Keratinocyte (primary cell): ENCODE data around the gene EFCAB6. TPM values are rescaled to one million over a fixed set of nuclear protein-coding genes. Genes with fewer than 3 reads are reported as not detected.

Source experiments
- DNase-seq: peaks from one replicate; pipeline ENCODE4 v3.0.0-alpha.2; 2011; ENCODE audit warnings: low read depth, missing footprints, low spot score
- FAIRE-seq: peaks from 2 replicates; lab custom pipeline; 2011; peaks lifted over from hg19 to GRCh38; lab: Jason Lieb, UNC
- H2AFZ ChIP-seq: 2 replicates; pipeline ENCODE4 v1.6.0; 2012; ENCODE audit warnings: low read length, control low read depth, inconsistent platforms; ENCODE audit not compliant: control insufficient read depth
- H3K27ac ChIP-seq: 2 replicates; pipeline ENCODE4 v1.5.1; 2011; ENCODE audit warnings: low read length; ENCODE audit not compliant: control insufficient read depth, insufficient read depth
- H3K27me3 ChIP-seq: 3 replicates; pipeline ENCODE4 v1.6.0; 2011; ENCODE audit warnings: low read length; ENCODE audit not compliant: control insufficient read depth, insufficient read depth; ENCODE audit errors: extremely low read depth
- H3K36me3 ChIP-seq, 2 experiments: 2 replicates in 1 of 2; 3 replicates in 1 of 2; pipeline ENCODE4 v1.5.1; 2011; ENCODE audit warnings: low read length in 2 of 2, mild to moderate bottlenecking in 1 of 2; ENCODE audit not compliant: control insufficient read depth in 2 of 2, insufficient read depth in 2 of 2; ENCODE audit errors: extremely low read depth in 1 of 2
- H3K4me1 ChIP-seq: 3 replicates; pipeline ENCODE4 v1.5.1; 2011; ENCODE audit warnings: low read length; ENCODE audit not compliant: control insufficient read depth, insufficient read depth; ENCODE audit errors: extremely low read depth
- H3K4me2 ChIP-seq: 3 replicates; pipeline ENCODE4 v1.6.0; 2011; ENCODE audit warnings: low read depth, low read length; ENCODE audit not compliant: control insufficient read depth, insufficient read depth; ENCODE audit errors: extremely low read depth
- H3K4me3 ChIP-seq, 3 experiments: fragments of 200-600 bp in 1 of 3; sonication (generic) in 1 of 3; 2 replicates in 2 of 3; 3 replicates in 1 of 3; pipeline ENCODE4 v1.5.1; 2011 to 2016; ENCODE audit warnings: low read length in 3 of 3, mild to moderate bottlenecking in 3 of 3, control low read depth in 2 of 3, inconsistent platforms in 1 of 3, low read depth in 1 of 3, mixed read lengths in 1 of 3, mixed run types in 1 of 3, moderate library complexity in 1 of 3; ENCODE audit not compliant: control insufficient read depth in 2 of 3, insufficient read depth in 2 of 3; ENCODE audit errors: extremely low read depth in 1 of 3
- H3K79me2 ChIP-seq: 2 replicates; pipeline ENCODE4 v1.6.0; 2012; ENCODE audit warnings: low read length; ENCODE audit not compliant: control insufficient read depth, insufficient read depth
- H3K9ac ChIP-seq: 3 replicates; pipeline ENCODE4 v1.6.0; 2011; ENCODE audit warnings: low read length; ENCODE audit not compliant: control insufficient read depth, insufficient read depth; ENCODE audit errors: extremely low read depth
- H3K9me1 ChIP-seq: 3 replicates; pipeline ENCODE4 v1.6.0; 2011; ENCODE audit warnings: low read length; ENCODE audit not compliant: control insufficient read depth, insufficient read depth; ENCODE audit errors: extremely low read depth
- H3K9me3 ChIP-seq: 2 replicates; pipeline ENCODE4 v1.5.1; 2012; ENCODE audit warnings: low read depth, low read length; ENCODE audit not compliant: control insufficient read depth
- H4K20me1 ChIP-seq: 3 replicates; pipeline ENCODE4 v1.6.0; 2011; ENCODE audit warnings: low read length; ENCODE audit not compliant: control insufficient read depth, insufficient read depth; ENCODE audit errors: extremely low read depth
- EZH2 ChIP-seq: IDR thresholded peaks from one replicate; pipeline ENCODE4 v1.6.1; 2012; ENCODE audit warnings: inconsistent platforms, mild to moderate bottlenecking, low read length, moderate library complexity
- dilution Hi-C: fragments of 300-500 bp; cut with MboI; formaldehyde crosslinking; loops from one replicate; pipeline ENCODE4 v1.7.0; 2020; ENCODE audit warnings: low sequenced_read_pairs; ENCODE audit not compliant: extremely low pct_ligation_motif_present
- polyA plus RNA-seq, 5 experiments: library from polyadenylated mRNA; depleted of rRNA in 3 of 5; stranded (reverse) in 3 of 5; stranded (forward) in 1 of 5; unstranded in 1 of 5; fragments of >200 nt; gene quantifications; 1 replicate in 1 of 5; 2 replicates in 3 of 5; 3 replicates in 1 of 5; pipeline versions ENCODE4 v1.2.1 to v1.2.3, GENCODE V29; 2011 to 2012; ENCODE audit warnings: missing spikeins in 2 of 5, low read depth in 1 of 5, low replicate concordance in 1 of 5
- TF ChIP-seq, protein P1 (sequence below), 3 experiments: IDR thresholded peaks in 1 of 3; conservative IDR thresholded peaks in 1 of 3; optimal IDR thresholded peaks in 1 of 3; 2 replicates in 2 of 3; 3 replicates in 1 of 3; pipeline versions ENCODE3 to v1.5.1; 2011; ENCODE audit warnings: low read length in 3 of 3, mild to moderate bottlenecking in 3 of 3, moderate library complexity in 2 of 3, control low read depth in 1 of 3, inconsistent platforms in 1 of 3; ENCODE audit not compliant: insufficient read depth in 2 of 3; ENCODE audit errors: extremely low read depth in 1 of 3

Gene EFCAB6
- polyA plus RNA-seq, 1 donor (not counting 4 experiments of a cell fraction or from before 2014, with no cell fraction given) = 0.18 TPM

DNA sequence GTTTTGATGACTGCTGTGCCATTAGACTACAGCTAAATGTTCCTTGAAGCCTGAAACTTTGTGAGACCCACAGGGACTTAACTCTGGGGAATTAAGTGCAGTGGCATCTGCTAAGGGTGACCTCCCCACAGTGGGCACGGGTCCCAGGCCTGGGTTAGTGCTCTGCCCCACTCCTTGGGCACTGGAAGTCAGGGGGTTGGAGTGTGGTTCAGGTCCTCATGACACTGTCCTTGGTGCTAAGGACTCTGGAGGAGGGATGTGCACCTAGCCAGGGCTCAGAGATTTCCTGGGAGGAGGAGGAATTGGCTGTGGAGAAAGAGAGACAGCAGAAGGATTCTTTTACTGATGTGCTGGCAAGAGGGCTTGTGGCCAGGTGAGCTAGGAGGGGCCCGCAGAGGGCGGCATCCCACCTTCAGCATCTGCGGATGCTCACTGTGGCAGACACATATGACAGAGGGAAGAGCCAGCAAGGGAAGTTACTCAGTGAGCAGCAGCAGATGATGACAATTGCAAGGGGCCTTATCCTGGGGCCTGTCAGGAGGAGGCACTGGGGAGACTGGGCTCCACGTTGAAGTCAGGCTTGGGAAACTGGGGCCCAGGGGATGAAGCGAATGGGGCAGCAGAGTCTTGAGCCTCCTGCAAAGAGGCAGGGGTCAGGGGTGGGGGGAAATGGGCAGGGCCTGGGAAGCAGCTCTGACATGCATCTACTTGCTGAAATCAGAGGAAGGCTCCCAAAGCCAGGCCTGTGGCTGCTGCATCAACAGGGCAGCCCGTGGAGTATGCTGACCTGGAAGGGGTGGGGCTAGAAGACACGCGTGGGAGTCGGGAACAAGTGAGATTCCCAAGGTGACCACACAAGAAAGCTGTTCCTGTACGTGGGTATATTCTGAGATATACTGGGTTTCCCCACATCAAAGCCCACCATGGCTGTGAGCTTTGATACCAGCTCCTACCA, 256.3 kb downstream of the EFCAB6 start:
- Histone ChIP-seq H3K36me3 (no peaks in the 10 kb centered on the region), H3K79me2 (no peaks in the 10 kb centered on the region), H3K4me3 (no peak overlapping the region), H3K27ac (no peak overlapping the region), H3K4me2 (no peak overlapping the region), H4K20me1 (no peaks in the 10 kb centered on the region), H3K9me1 (no peaks in the 10 kb centered on the region), H3K4me1 (no peaks in the 10 kb centered on the region), H3K9me3 (no peaks in the 10 kb centered on the region), H2AFZ (no peak overlapping the region), H3K27me3 (no peaks in the 10 kb centered on the region), H3K9ac (no peak overlapping the region)
- FAIRE-seq (no peak), DNase-seq (no peak)
- TF ChIP-seq, protein P1, sequence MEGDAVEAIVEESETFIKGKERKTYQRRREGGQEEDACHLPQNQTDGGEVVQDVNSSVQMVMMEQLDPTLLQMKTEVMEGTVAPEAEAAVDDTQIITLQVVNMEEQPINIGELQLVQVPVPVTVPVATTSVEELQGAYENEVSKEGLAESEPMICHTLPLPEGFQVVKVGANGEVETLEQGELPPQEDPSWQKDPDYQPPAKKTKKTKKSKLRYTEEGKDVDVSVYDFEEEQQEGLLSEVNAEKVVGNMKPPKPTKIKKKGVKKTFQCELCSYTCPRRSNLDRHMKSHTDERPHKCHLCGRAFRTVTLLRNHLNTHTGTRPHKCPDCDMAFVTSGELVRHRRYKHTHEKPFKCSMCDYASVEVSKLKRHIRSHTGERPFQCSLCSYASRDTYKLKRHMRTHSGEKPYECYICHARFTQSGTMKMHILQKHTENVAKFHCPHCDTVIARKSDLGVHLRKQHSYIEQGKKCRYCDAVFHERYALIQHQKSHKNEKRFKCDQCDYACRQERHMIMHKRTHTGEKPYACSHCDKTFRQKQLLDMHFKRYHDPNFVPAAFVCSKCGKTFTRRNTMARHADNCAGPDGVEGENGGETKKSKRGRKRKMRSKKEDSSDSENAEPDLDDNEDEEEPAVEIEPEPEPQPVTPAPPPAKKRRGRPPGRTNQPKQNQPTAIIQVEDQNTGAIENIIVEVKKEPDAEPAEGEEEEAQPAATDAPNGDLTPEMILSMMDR (optimal IDR thresholded peaks at IDR 0.05 in 1 of 3, IDR thresholded peaks at IDR 0.05 in 1 of 3, conservative IDR thresholded peaks at IDR 0.05 in 1 of 3; ENCODE audit: extremely low read depth in 1 of 3, insufficient read depth in 2 of 3, low read length in 3 of 3) = no peak
- TF ChIP-seq EZH2 = no peak
- dilution Hi-C loops = no loop called here

DNA sequence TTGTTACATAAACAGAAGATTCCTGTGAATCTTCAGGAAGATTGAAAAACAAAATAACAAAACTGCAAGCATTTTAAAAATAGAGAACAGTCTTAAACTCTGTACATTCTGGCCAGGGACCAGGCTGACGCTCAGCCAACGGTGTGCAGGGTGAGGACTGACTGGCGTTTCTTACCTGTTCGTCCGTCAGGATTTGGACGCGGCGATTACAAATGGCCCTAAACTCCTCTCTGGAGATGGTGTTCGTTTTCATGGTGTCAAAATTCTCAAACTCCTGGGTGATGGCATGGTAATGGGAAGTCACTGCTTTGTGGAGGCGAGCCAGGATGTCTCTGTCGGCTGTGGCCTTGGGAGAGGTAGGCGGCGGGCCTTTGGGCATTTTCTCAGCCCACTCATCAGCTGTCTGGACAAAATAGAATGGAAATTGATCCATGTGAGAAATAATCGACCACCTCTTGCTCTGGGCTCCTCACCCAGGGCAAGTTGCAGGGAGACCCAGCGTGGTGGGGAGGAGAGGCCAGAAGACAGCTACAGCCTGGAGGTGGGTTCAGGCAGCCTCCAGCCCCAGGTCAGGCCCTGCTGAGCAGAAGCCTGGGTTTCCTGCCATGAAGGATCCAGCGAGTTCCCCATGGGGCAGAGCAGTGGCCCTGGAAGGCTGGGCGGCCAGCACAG, 257.3 kb downstream of the EFCAB6 start:
- DNase-seq = no peak
- Histone ChIP-seq H3K9me1 (no peaks in the 10 kb centered on the region), H3K27me3 (no peaks in the 10 kb centered on the region), H3K4me1 (no peaks in the 10 kb centered on the region), H3K79me2 (no peaks in the 10 kb centered on the region), H3K36me3 (no peaks in the 10 kb centered on the region), H3K27ac (no peak overlapping the region), H3K9me3 (no peaks in the 10 kb centered on the region), H3K9ac (no peak overlapping the region), H4K20me1 (no peaks in the 10 kb centered on the region), H3K4me2 (no peak overlapping the region), H3K4me3 (no peak overlapping the region), H2AFZ (no peak overlapping the region)
- no peak for TF ChIP-seq EZH2
- TF ChIP-seq, protein P1 (optimal IDR thresholded peaks at IDR 0.05 in 1 of 3, IDR thresholded peaks at IDR 0.05 in 1 of 3, conservative IDR thresholded peaks at IDR 0.05 in 1 of 3; ENCODE audit: extremely low read depth in 1 of 3, insufficient read depth in 2 of 3, low read length in 3 of 3) = no peak
- FAIRE-seq = no peak
- dilution Hi-C loops = no loop called here
